ENCODE measurements around the gene BCAR1.

DNA sequence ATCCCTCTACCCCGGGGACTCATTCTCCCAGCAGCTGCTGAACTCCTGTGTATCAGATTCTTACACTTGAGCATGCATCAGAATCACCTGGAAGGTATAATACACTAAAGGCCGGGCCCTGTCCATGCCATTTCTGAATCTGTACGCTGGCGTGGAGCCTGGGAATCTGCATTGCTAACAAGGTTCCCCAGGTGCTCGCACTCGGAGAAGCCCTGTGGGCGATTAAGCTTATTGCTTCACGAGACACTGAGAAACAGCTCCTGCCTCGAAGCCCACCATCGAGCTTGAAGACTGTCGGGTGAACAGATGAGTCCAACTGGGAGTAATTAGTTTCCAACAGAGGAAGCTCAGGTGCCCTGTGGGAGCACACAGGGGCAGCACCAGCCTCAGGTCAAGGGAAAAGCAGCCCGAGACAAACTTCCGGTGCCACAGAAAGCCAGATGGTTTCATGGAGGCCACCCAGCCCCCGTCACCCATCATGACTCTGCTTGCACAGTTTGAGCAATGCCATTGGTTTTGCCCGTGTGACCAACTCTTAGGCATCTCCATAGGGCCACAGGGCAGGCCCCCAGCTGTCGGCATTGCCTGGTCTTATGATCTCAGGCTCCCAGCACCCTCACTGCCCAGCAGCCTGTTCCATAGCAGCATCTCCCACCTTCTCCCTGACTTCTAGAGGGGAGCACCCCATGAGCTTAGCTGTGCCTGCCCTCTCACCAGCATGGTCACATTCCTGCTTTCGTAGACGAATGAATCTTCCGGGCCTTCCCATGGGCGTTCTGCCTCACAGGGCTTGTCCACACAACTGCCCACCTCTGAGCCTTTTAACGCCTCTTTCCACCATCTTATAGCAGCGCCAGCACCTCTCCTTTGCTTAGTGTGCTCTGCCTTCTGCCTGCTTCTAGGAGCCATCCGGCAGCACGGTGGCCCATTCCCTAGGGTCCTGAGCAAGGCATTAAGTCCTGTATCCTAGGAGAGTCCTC lies 55.3 kb downstream of the BCAR1 start:
- TF ChIP-seq, protein P1, sequence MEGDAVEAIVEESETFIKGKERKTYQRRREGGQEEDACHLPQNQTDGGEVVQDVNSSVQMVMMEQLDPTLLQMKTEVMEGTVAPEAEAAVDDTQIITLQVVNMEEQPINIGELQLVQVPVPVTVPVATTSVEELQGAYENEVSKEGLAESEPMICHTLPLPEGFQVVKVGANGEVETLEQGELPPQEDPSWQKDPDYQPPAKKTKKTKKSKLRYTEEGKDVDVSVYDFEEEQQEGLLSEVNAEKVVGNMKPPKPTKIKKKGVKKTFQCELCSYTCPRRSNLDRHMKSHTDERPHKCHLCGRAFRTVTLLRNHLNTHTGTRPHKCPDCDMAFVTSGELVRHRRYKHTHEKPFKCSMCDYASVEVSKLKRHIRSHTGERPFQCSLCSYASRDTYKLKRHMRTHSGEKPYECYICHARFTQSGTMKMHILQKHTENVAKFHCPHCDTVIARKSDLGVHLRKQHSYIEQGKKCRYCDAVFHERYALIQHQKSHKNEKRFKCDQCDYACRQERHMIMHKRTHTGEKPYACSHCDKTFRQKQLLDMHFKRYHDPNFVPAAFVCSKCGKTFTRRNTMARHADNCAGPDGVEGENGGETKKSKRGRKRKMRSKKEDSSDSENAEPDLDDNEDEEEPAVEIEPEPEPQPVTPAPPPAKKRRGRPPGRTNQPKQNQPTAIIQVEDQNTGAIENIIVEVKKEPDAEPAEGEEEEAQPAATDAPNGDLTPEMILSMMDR (IDR thresholded peaks at IDR 0.05), result no peak
- no peak for TF ChIP-seq POLR2AphosphoS5 (IDR thresholded peaks at IDR 0.05)

All from suprapubic skin (tissue), 3 donors.